Measurements from ENCODE around the gene BST2. TPM values are rescaled to one million over a fixed set of nuclear protein-coding genes. Genes with fewer than 3 reads are reported as not detected.
A peak's percentile ranks its signal among the peaks of the same experiment; 100 is the strongest.

BST2 gene
- total and polyA plus RNA-seq, 9 of the 15 experiments (the other 6 are each of a cell fraction or from before 2014, with no cell fraction given): 11.2 to 232 (median 151) TPM

GRCh38 chr19:17419621-17420474, 14.4 kb upstream of the BST2 start, which contains the start of gene MVB12A (continued):
- TF ChIP-seq ATF6 (CRISPR knock-in tag; IDR thresholded peaks at IDR 0.05) (no peak), MTF1 (CRISPR knock-in tag; IDR thresholded peaks at IDR 0.05; ENCODE audit: borderline replicate concordance) (no peak), E2F3 (CRISPR knock-in tag; IDR thresholded peaks at IDR 0.05) (no peak), RFX5 (IDR thresholded peaks at IDR 0.05; ENCODE audit: low read depth, low read length) (no peak; the same call in 1 of the 2 replicates), ZNF134 (CRISPR knock-in tag; conservative IDR thresholded peaks at IDR 0.05) (no peak), ZBTB40 (IDR thresholded peaks at IDR 0.05) (peak; percentile 99), ZBTB40 (CRISPR knock-in tag; IDR thresholded peaks at IDR 0.05) (no peak), GATA2 (CRISPR knock-in tag; IDR thresholded peaks at IDR 0.05) (no peak), KLF16 (IDR thresholded peaks at IDR 0.05) (no peak), YY1 (IDR thresholded peaks at IDR 0.05; ENCODE audit: borderline replicate concordance in 1 of 3, control insufficient read depth in 1 of 3, extremely low read depth in 1 of 3, insufficient read depth in 3 of 3, insufficient read length in 1 of 3, insufficient replicate concordance in 2 of 3, low read depth in 1 of 3, low read length in 2 of 3) (peak; percentile 52 to 91 (median 86)), GABPB2 (CRISPR knock-in tag; conservative IDR thresholded peaks at IDR 0.05) (no peak), NFIC (IDR thresholded peaks at IDR 0.05) (peak; percentile 93)
